ENCODE measurements around the gene BAHCC1.

DNA sequence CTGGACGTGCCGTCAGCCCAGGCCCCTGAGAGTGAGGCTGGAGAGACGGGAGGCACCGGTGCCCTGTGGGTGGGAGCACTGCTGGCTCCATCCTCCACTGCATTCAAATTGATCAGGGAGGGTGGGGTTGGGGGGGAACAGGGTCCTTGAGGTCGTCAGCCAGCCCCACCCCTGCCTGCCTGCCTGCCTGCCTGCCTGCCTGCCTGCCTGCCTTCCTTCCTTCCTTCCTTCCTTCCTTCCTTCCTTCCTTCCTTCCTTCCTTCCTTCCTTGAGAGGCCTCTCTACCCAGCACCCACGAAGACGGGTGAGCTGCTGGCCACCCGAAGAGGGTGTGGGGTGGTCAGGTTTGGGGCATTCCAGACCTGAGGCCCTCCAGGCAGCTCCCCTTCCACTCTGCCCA, 16.0 kb downstream of the BAHCC1 start:
- TF ChIP-seq, protein P1, sequence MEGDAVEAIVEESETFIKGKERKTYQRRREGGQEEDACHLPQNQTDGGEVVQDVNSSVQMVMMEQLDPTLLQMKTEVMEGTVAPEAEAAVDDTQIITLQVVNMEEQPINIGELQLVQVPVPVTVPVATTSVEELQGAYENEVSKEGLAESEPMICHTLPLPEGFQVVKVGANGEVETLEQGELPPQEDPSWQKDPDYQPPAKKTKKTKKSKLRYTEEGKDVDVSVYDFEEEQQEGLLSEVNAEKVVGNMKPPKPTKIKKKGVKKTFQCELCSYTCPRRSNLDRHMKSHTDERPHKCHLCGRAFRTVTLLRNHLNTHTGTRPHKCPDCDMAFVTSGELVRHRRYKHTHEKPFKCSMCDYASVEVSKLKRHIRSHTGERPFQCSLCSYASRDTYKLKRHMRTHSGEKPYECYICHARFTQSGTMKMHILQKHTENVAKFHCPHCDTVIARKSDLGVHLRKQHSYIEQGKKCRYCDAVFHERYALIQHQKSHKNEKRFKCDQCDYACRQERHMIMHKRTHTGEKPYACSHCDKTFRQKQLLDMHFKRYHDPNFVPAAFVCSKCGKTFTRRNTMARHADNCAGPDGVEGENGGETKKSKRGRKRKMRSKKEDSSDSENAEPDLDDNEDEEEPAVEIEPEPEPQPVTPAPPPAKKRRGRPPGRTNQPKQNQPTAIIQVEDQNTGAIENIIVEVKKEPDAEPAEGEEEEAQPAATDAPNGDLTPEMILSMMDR (IDR thresholded peaks at IDR 0.05), result no peak
- TF ChIP-seq POLR2AphosphoS5 (IDR thresholded peaks at IDR 0.05), result no peak
- no peak for TF ChIP-seq POLR2A (IDR thresholded peaks at IDR 0.05)
- no peak for TF ChIP-seq EP300 (IDR thresholded peaks at IDR 0.05)
